PC-9 (cell line): ENCODE measurements around the gene RDM1. TPM values are rescaled to one million over a fixed set of nuclear protein-coding genes. Genes with fewer than 3 reads are reported as not detected.
A peak's percentile ranks its signal among the peaks of the same experiment; 100 is the strongest.

Source experiments
- BruUV-seq: library from RNA; stranded (reverse); fragments of 400-500 nt; replicated peaks from 2 replicates; lab custom pipeline; 2021; lab: Mats Ljungman, UMichigan
- CTCF ChIA-PET: fragments of 300-600 bp; sonication (Branson Sonifier 250); formaldehyde crosslinking; loops from one replicate; lab custom pipeline; 2022; ENCODE audit warnings: antibody characterized with exemption; lab: Charles Lee
- POLR2A ChIA-PET: fragments of 300-600 bp; sonication (Branson Sonifier 250); formaldehyde crosslinking; loops from one replicate; lab custom pipeline; 2022; ENCODE audit warnings: antibody characterized with exemption; ENCODE audit not compliant: unreplicated experiment; lab: Charles Lee
- DNase-seq, 2 experiments: peaks; one replicate each; pipeline versions ENCODE4 v3.0.0 to v3.0.0-alpha.2; 2015 to 2022; ENCODE audit warnings: mixed read lengths in 1 of 2
- H2AFZ ChIP-seq: fragments of 200-600 bp; sonication (generic); 2 replicates; pipeline ENCODE4 v1.8.1; 2017; ENCODE audit warnings: antibody characterized with exemption
- H3F3A ChIP-seq: fragments of 200-600 bp; sonication (generic); 2 replicates; pipeline ENCODE4 v1.8.1; 2017; ENCODE audit warnings: antibody characterized with exemption, mild to moderate bottlenecking, low read depth; ENCODE audit not compliant: insufficient read depth
- H3K27ac ChIP-seq: fragments of 200-600 bp; sonication (generic); 2 replicates; pipeline ENCODE4 v1.6.1; 2016; ENCODE audit warnings: mixed run types
- H3K27me3 ChIP-seq: fragments of 200-600 bp; sonication (generic); 2 replicates; pipeline ENCODE4 v1.6.1; 2016; ENCODE audit warnings: low read depth, mixed run types; ENCODE audit not compliant: insufficient read depth
- H3K36me3 ChIP-seq: fragments of 200-600 bp; sonication (generic); 2 replicates; pipeline ENCODE4 v1.6.1; 2016; ENCODE audit warnings: low read depth, mixed run types
- H3K4me1 ChIP-seq: fragments of 200-600 bp; sonication (generic); replicated peaks from 2 replicates; pipeline ENCODE4 v1.6.1; 2016; ENCODE audit warnings: mixed run types; ENCODE audit not compliant: insufficient read depth
- H3K4me2 ChIP-seq: fragments of 200-600 bp; sonication (generic); 2 replicates; pipeline ENCODE4 v1.6.1; 2017; ENCODE audit warnings: mixed run types
- H3K4me3 ChIP-seq: fragments of 200-600 bp; sonication (generic); 2 replicates; pipeline ENCODE4 v1.6.1; 2016; ENCODE audit warnings: mixed run types
- H3K79me2 ChIP-seq: fragments of 200-600 bp; sonication (generic); 2 replicates; pipeline ENCODE4 v1.6.1; 2017; ENCODE audit warnings: low read depth, mixed run types
- H3K9me2 ChIP-seq: fragments of 200-600 bp; sonication (generic); 2 replicates; pipeline ENCODE4 v1.8.1; 2017; ENCODE audit warnings: mild to moderate bottlenecking; ENCODE audit not compliant: insufficient read depth
- H3K9me3 ChIP-seq: fragments of 200-600 bp; sonication (generic); 2 replicates; pipeline ENCODE4 v1.8.1; 2016; ENCODE audit warnings: low read depth; ENCODE audit not compliant: insufficient read depth
- H4K20me1 ChIP-seq: fragments of 200-600 bp; sonication (generic); 2 replicates; pipeline ENCODE4 v1.8.1; 2017; ENCODE audit not compliant: insufficient read depth
- CTCF ChIP-seq: fragments of 200-600 bp; sonication (generic); conservative IDR thresholded peaks from 2 replicates; pipeline ENCODE4 v1.6.1; 2017; ENCODE audit warnings: mixed run types, antibody characterized with exemption, mild to moderate bottlenecking, moderate library complexity
- EZH2 ChIP-seq: fragments of 200-600 bp; sonication (generic); IDR thresholded peaks from 2 replicates; pipeline ENCODE4 v1.8.0; 2017; ENCODE audit warnings: antibody characterized with exemption, low read depth
- intact Hi-C: fragments of 100-400 bp; cut with micrococcal nuclease; formaldehyde crosslinking; loops from one replicate; pipeline ENCODE4 v1.10.0; 2022; ENCODE audit not compliant: unreplicated experiment
- total RNA-seq: library from RNA; stranded (reverse); gene quantifications from 2 replicates; pipeline ENCODE4 v1.2.3, GENCODE V29; 2021

RDM1 gene
- total RNA-seq, 1 experiment from 2014 or later: 14.5 TPM

- Histone ChIP-seq H3K9me3 (no peaks in the 10 kb centered on the region), H2AFZ (no peak overlapping the region), H3K79me2 (no peaks in the 10 kb centered on the region), H3F3A (no peaks in the 10 kb centered on the region), H3K4me2 (no peak overlapping the region), H3K27me3 (peaks cover 38% of the 10 kb centered on the region; the same call in 1 of the 2 replicates), H4K20me1 (no peaks in the 10 kb centered on the region), H3K9me2 (no peaks in the 10 kb centered on the region), H3K4me3 (no peak overlapping the region), H3K4me1 (no peaks in the 10 kb centered on the region), H3K27ac (no peak overlapping the region), H3K36me3 (no peaks in the 10 kb centered on the region)
- ChIA-PET CTCF (no interaction called here), POLR2A (no interaction called here)
- DNase-seq: no peak
- no peak for TF ChIP-seq CTCF
- no peak for TF ChIP-seq EZH2
- BruUV-seq: no TSS peak
- intact Hi-C loops: no loop called here
Observed at GRCh38 chr17:35972066-35972465, 41.5 kb upstream of the RDM1 start.

- H3K4me3 ChIP-seq: no peak overlapping the region
- H3K36me3 ChIP-seq: no peaks in the 10 kb centered on the region
- no peaks in the 10 kb centered on the region for H3K9me2 ChIP-seq
- no peaks in the 10 kb centered on the region for H3K4me1 ChIP-seq
- TF ChIP-seq EZH2: no peak
- TF ChIP-seq CTCF: peak; percentile 86
- peak in 1 of 2 experiments; percentile 57 for DNase-seq
- no peak overlapping the region for H3K4me2 ChIP-seq
- peaks cover 51% of the 10 kb centered on the region; the same call in 1 of the 2 replicates for H3K27me3 ChIP-seq
- no peak overlapping the region for H2AFZ ChIP-seq
- CTCF ChIA-PET: interaction anchor here (0.6 to 1.6 kb wide), 4 partner anchors 22 to 566 kb away, joined by 3 to 8 read pairs (median 4); no protein-coding TSS in a partner anchor
- H3K27ac ChIP-seq: no peak overlapping the region
- no peaks in the 10 kb centered on the region for H3K79me2 ChIP-seq
- BruUV-seq: no TSS peak
- H3F3A ChIP-seq: no peaks in the 10 kb centered on the region
- H4K20me1 ChIP-seq: no peaks in the 10 kb centered on the region
- POLR2A ChIA-PET: interaction anchor here (0.6 kb wide), 2 partner anchors 12 to 102 kb away, joined by 3 read pairs; no protein-coding TSS in a partner anchor
- intact Hi-C loops: loop anchor here (1.0 to 2.0 kb wide), 2 partner anchors 180 to 513 kb away; no protein-coding TSS in a partner anchor
- no peaks in the 10 kb centered on the region for H3K9me3 ChIP-seq
Observed at GRCh38 chr17:35969558-35970380, 39.2 kb upstream of the RDM1 start.

- Histone ChIP-seq H4K20me1 (no peaks in the 10 kb centered on the region), H2AFZ (no peak overlapping the region), H3K79me2 (no peaks in the 10 kb centered on the region), H3K4me3 (no peak overlapping the region), H3K9me2 (no peaks in the 10 kb centered on the region), H3K4me1 (no peaks in the 10 kb centered on the region), H3K36me3 (no peaks in the 10 kb centered on the region), H3K27me3 (peaks cover 54% of the 10 kb centered on the region; the same call in 1 of the 2 replicates), H3K9me3 (no peaks in the 10 kb centered on the region), H3F3A (no peaks in the 10 kb centered on the region), H3K27ac (no peak overlapping the region), H3K4me2 (no peak overlapping the region)
- intact Hi-C loops: loop anchor here (1.0 to 2.0 kb wide), 2 partner anchors 181 to 514 kb away; no protein-coding TSS in a partner anchor
- no TSS peak for BruUV-seq
- CTCF ChIA-PET: interaction anchor here (1.6 kb wide), 1 partner anchor 515 kb away, joined by 8 read pairs; no protein-coding TSS in a partner anchor
- no peak for TF ChIP-seq CTCF
- no peak for TF ChIP-seq EZH2
- DNase-seq: no peak
- POLR2A ChIA-PET: no interaction called here
Observed at GRCh38 chr17:35968520-35969054, 38.0 kb upstream of the RDM1 start.
